Natural killer cell treated with Interleukin-12 subunit alpha and Interleukin-12 subunit beta and Interleukin-15 and Interleukin-18, amount 100 ng/mL, for 72 hours (primary cell): ENCODE measurements around the gene OR10R2. TPM values are rescaled to one million over a fixed set of nuclear protein-coding genes. Genes with fewer than 3 reads are reported as not detected.
"Not testable (repeated sequence)": the region's sequence is repeated elsewhere in the genome, so short reads cannot be mapped to it uniquely, and the experiment has no call there.

Experiments used
- ATAC-seq, 2 donors: fragments of 150-1000 bp; cut with Tn5 transposase in 1 of 2; sonication (Bioruptor Pico), chemical (Tn5 transposase) in 1 of 2; 2 replicates each; pipeline ENCODE4 v1.10.0; 2021
- DNase-seq: peaks from one replicate; pipeline ENCODE4 v3.0.0; 2022; ENCODE audit warnings: low spot score
- H3K27ac Mint-ChIP-seq, 2 donors: 1 replicate in 1 of 2; 2 replicates in 1 of 2; pipeline ENCODE4 v1.8.0; 2022; ENCODE audit warnings: mixed read lengths in 2 of 2, mild to moderate bottlenecking in 1 of 2, moderate library complexity in 1 of 2
- H3K27me3 Mint-ChIP-seq, 2 donors: 1 replicate in 1 of 2; 2 replicates in 1 of 2; pipeline ENCODE4 v1.8.0; 2022; ENCODE audit warnings: mixed read lengths in 2 of 2
- H3K36me3 Mint-ChIP-seq: one replicate; pipeline ENCODE4 v1.8.0; 2022; ENCODE audit warnings: mixed read lengths
- H3K4me1 Mint-ChIP-seq, 2 donors: 1 replicate in 1 of 2; 2 replicates in 1 of 2; pipeline ENCODE4 v1.8.0; 2022; ENCODE audit warnings: low read depth in 2 of 2, mixed read lengths in 2 of 2, mild to moderate bottlenecking in 1 of 2
- H3K4me3 Mint-ChIP-seq: one replicate; pipeline ENCODE4 v1.8.0; 2022; ENCODE audit warnings: mixed read lengths
- H3K9me3 Mint-ChIP-seq: 2 replicates; pipeline ENCODE4 v1.8.0; 2022; ENCODE audit warnings: mixed read lengths
- total RNA-seq, 2 donors: library from RNA; stranded (reverse); gene quantifications; one replicate each; pipeline ENCODE4 v1.2.3, GENCODE V29; 2022

The OR10R2 gene, protein sequence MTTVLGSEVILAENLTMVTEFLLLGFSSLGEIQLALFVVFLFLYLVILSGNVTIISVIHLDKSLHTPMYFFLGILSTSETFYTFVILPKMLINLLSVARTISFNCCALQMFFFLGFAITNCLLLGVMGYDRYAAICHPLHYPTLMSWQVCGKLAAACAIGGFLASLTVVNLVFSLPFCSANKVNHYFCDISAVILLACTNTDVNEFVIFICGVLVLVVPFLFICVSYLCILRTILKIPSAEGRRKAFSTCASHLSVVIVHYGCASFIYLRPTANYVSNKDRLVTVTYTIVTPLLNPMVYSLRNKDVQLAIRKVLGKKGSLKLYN
- not detected for total RNA-seq

DNA sequence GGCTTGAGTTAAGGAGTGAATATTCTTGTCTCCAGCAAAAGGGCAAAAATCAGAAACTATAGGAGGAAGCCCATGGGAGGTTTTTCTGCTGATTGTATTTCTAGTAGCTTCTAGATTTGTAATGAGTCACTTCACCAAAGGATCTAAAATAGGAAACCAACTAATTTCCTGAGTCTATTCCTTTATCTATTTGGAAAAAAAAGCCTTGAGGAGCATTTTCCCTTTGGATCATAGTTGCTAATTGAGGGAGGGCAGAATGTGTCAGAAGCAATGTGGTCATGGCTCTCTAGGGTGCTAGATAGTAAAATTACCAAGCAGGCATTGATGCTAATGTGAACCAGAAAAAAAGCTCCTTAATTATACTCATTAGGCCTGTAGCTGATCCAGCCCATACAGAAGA is at the start of gene OR10R2:
Gene OR10R2 (plus strand): TSS at position 301 of the 400 bp plus-strand sequence. CDS start 106 bp downstream, outside the sequence.
- no peak for DNase-seq
- no peak for ATAC-seq
- Mint-ChIP-seq H3K27ac (no peak within 1 kb of the TSS), H3K4me3 (no peak within 1 kb of the TSS), H3K4me1 (no peaks in the 10 kb centered on the region), H3K9me3 (no peaks in the 10 kb centered on the region), H3K36me3 (no peaks in the 10 kb centered on the region), H3K27me3 (peaks cover 29 to 35% of the 10 kb centered on the region in 2 donors)

DNA sequence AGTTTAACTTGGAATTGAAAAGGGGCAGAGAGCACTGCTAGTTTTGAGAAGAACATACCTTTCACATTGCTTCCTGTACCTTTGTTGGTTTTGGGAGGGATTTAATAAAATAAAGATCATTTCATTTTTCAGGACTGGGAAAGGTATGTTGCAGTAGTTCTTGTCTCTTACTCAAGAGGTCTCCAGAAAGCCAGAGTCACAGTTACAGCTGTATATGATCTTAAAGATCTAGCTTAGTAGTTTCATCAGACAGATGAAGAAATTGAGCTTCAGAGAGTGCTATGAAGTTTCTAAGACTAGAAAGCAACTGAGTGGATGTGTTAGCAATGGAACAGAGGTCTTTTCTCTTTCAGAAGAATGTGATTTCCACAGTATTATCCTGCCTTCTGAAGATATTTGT is 47.0 kb upstream of the OR10R2 start:
- DNase-seq (no peak), ATAC-seq (no peak)
- Mint-ChIP-seq H3K9me3 (peaks cover 2% of the 10 kb centered on the region), H3K27me3 (peaks cover 31 to 38% of the 10 kb centered on the region in 2 donors), H3K4me1 (no peaks in the 10 kb centered on the region), H3K36me3 (peaks cover 9% of the 10 kb centered on the region), H3K4me3 (no peak overlapping the region), H3K27ac (no peak overlapping the region)

DNA sequence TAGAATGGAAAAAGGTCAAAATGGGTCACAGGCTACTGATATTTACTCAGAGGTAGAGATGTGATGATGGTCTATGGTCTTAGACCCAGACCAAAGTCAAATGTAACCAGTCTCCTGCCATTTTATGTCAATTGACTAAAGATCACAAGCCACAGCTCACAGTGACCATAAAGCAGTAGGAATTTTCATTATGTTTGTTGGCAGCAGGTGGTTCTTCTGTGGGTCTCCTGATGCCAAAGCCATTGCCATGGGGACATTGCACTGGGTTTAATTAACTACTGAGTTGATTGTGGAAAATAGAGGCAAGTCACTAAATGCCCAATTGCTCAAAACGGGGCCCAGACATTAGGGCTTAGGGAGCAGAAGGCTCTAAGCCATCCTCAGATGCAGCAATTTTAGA is 45.9 kb upstream of the OR10R2 start, which contains the start of gene OR10K2:
Gene OR10K2 (minus strand): TSS at position 101 of the 400 bp plus-strand sequence. CDS start 5,371 bp downstream, outside the sequence.
- peaks cover 27 to 40% of the 10 kb centered on the region in 2 donors for H3K27me3 Mint-ChIP-seq
- H3K36me3 Mint-ChIP-seq, result peaks cover 15% of the 10 kb centered on the region
- peaks cover 6% of the 10 kb centered on the region for H3K9me3 Mint-ChIP-seq
- DNase-seq (no peak), ATAC-seq (no peak)
- H3K4me3 Mint-ChIP-seq, result no peak within 1 kb of the TSS
- no peaks in the 10 kb centered on the region for H3K4me1 Mint-ChIP-seq
- H3K27ac Mint-ChIP-seq, result no peak within 1 kb of the TSS

DNA sequence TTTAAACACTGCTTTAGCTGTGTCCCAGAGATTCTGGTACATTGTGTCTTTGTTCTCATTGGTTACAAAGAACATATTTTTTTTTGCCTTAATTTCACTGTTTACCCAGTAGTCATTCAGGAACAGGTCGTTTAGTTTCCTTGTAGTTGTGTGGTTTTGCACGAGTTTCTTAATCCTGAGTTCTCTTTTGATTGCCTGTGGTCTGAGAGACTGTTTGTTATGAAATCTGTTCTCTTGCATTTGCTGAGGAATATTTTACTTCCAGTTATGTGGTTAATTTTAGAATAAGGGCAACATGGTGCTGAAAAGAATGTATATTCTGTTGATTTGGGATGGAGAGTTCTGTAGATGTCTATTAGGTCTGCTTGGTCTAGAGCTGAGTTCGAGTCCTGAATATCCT is 41.9 kb upstream of the OR10R2 start:
- Mint-ChIP-seq H3K27me3 (peaks cover 32 to 58% of the 10 kb centered on the region in 2 donors), H3K9me3 (peaks cover 10% of the 10 kb centered on the region), H3K36me3 (peaks cover 21% of the 10 kb centered on the region)
- not testable (repeated sequence) for ATAC-seq, H3K4me1 Mint-ChIP-seq, H3K4me3 Mint-ChIP-seq, H3K27ac Mint-ChIP-seq, DNase-seq

DNA sequence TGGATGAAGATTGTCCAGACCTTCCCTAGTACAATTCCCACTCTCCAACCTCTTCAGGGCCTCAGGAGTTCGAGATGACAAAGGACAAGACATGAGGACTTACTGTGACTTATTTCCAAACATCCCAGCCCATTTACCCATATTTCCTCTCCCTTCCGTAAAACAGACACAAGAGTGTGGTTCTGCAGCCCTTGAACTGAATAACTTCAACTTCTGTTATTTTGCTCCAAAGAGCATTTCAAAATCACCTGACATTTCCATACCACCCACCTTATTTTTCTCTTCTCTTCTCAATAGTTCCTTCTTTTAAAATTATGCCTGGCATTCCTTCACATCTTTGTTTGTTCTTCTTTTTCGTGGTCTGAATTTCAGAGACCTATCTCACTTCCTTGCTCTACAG is 37.3 kb upstream of the OR10R2 start:
- peaks cover 15% of the 10 kb centered on the region for H3K36me3 Mint-ChIP-seq
- H3K27ac Mint-ChIP-seq, result no peak overlapping the region
- H3K4me3 Mint-ChIP-seq, result no peak overlapping the region
- DNase-seq (no peak), ATAC-seq (no peak)
- H3K9me3 Mint-ChIP-seq, result peaks cover 10% of the 10 kb centered on the region
- no peaks in the 10 kb centered on the region for H3K4me1 Mint-ChIP-seq
- H3K27me3 Mint-ChIP-seq, result peaks cover 32 to 69% of the 10 kb centered on the region in 2 donors

DNA sequence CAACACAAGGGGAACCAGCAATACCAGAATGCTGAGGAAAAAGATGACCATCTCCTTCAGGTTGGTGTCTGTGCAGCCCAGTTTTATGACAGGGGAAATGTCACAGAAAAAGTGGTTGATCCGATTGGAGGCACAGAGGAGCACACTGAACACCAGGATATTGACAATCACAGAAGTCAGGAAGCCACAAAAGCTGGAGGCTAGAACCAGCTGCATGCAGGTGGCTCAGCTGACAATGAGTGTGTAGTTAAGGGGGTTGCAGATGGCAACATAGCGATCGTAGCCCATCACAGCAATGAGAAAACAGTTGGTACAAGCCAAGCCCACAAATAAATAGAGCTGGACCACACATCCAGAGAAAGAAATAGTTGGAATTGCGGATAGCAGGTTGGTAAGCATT is 26.6 kb upstream of the OR10R2 start:
- no peaks in the 10 kb centered on the region for H3K36me3 Mint-ChIP-seq
- no peaks in the 10 kb centered on the region for H3K9me3 Mint-ChIP-seq
- no peak overlapping the region for H3K27ac Mint-ChIP-seq
- no peaks in the 10 kb centered on the region for H3K4me1 Mint-ChIP-seq
- DNase-seq, result no peak
- no peak overlapping the region for H3K4me3 Mint-ChIP-seq
- H3K27me3 Mint-ChIP-seq, result peaks cover 24 to 39% of the 10 kb centered on the region in 2 donors
- no peak for ATAC-seq

DNA sequence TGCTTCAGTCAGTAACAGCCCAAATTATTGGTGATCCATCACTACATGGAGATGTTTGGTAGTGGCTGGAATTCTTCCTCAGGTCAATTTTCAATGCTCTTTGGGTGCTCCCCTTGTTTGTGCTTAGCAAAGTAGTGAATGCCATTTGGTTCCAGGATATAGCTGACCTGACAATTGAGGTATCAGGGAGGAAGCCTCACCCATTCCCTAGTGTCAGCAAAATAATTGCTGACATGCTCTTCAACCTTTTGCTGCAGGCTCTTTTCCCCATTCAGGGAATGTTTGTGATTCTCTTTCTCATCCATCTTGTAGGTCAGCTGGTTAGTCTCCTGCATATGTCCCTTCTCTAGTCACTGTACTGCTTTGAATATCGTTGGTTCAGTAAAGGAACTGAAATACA is 17.5 kb upstream of the OR10R2 start:
- H3K4me3 Mint-ChIP-seq, result no peak overlapping the region
- no peaks in the 10 kb centered on the region for H3K4me1 Mint-ChIP-seq
- H3K27ac Mint-ChIP-seq, result no peak overlapping the region
- ATAC-seq (no peak), DNase-seq (no peak)
- H3K36me3 Mint-ChIP-seq, result peaks cover 12% of the 10 kb centered on the region
- H3K27me3 Mint-ChIP-seq, result peaks cover 40 to 54% of the 10 kb centered on the region in 2 donors
- no peaks in the 10 kb centered on the region for H3K9me3 Mint-ChIP-seq

DNA sequence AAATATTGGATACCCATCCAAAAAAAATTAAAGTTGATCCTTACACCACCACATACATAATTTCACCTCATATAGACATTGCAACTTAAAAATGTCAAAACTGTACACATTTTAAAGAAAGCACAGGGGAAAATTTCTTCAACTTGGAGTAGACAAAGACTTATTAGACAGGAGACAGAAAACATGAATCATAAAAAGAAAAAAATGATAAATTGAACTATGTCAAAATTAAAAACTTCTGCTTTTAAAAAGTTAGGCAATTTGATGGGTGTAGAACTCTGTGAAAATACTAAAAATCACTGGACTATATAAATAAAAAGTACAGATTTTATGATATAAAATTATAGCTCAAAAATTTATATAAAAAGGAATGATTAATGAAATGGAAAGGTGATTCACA is 14.8 kb upstream of the OR10R2 start:
- H3K27ac Mint-ChIP-seq, result no peak overlapping the region
- DNase-seq (no peak), ATAC-seq (no peak)
- H3K27me3 Mint-ChIP-seq, result peaks cover 38 to 47% of the 10 kb centered on the region in 2 donors
- H3K9me3 Mint-ChIP-seq, result no peaks in the 10 kb centered on the region
- no peak overlapping the region for H3K4me3 Mint-ChIP-seq
- no peaks in the 10 kb centered on the region for H3K36me3 Mint-ChIP-seq
- H3K4me1 Mint-ChIP-seq, result no peaks in the 10 kb centered on the region

DNA sequence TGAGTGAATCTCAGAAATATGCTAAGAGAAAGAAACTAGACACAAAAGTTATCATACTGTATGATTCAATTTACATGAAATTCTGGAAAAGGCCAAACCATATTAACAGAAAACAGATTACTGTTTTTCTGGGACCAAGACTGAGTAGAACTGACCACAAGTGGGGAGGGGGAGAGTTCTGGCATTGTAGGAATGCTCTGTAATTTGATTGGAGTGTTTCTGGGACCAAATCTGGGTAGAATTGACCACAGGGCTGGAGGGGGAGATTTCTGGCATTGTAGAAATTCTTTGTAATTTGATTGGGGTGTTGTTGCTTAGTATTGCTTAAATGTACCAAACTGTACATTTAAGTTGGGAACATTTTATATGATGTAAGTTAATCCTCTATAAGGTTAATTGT is 13.8 kb upstream of the OR10R2 start:
- no peak overlapping the region for H3K4me3 Mint-ChIP-seq
- no peak for DNase-seq
- no peaks in the 10 kb centered on the region for H3K4me1 Mint-ChIP-seq
- H3K9me3 Mint-ChIP-seq, result no peaks in the 10 kb centered on the region
- no peak overlapping the region for H3K27ac Mint-ChIP-seq
- H3K27me3 Mint-ChIP-seq, result peaks cover 36 to 46% of the 10 kb centered on the region in 2 donors
- H3K36me3 Mint-ChIP-seq, result no peaks in the 10 kb centered on the region
- no peak for ATAC-seq

DNA sequence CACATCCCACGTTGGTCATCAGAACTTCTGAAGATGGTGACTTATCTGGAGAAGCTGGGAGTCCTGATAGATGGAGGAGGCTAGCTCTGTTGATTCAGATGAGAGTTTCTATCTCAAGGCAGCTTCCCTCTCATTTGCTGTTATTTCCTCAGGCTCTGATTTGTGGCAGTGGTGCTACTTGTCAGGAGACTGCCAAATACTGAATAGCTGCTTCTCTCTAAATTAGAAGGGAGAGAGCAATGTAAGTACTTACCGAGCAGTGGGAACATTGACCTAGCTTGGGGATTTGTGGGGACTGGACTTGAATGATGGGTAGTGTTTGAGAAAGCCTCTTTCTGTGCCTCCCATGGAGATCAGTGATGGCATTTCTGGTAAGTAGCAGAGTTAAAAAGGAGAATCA is 10.5 kb upstream of the OR10R2 start, which contains the start of gene OR10K1:
Gene OR10K1 (plus strand): TSS at position 301 of the 400 bp plus-strand sequence. CDS start 3,728 bp downstream, outside the sequence.
- Mint-ChIP-seq H3K9me3 (no peaks in the 10 kb centered on the region), H3K27ac (no peak within 1 kb of the TSS), H3K36me3 (no peaks in the 10 kb centered on the region), H3K4me1 (no peaks in the 10 kb centered on the region), H3K4me3 (no peak within 1 kb of the TSS), H3K27me3 (peaks cover 27 to 29% of the 10 kb centered on the region in 2 donors)
- ATAC-seq, result no peak
- DNase-seq, result no peak

DNA sequence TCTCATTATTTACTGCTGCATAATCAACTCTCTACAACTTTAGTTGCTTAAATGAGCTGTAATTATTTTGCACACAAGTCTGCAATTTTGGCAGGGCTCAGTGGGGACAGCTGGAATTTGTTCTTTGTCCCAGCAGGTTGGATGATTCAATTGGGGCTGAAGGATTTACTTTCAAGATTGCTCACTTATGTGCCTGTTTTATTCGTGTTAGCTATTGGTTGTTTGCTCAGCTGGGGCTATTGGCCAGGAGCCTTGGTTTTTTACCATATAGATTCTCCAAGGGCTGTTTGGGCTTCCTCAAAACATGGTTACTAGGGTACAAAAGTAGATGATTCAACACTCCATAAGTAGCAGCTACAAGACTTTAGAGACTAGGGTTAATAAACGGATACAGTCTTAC is 13.4 kb downstream of the OR10R2 start:
- no peak overlapping the region for H3K27ac Mint-ChIP-seq
- H3K4me1 Mint-ChIP-seq, result no peaks in the 10 kb centered on the region
- peaks cover 23 to 48% of the 10 kb centered on the region in 2 donors for H3K27me3 Mint-ChIP-seq
- no peak overlapping the region for H3K4me3 Mint-ChIP-seq
- no peaks in the 10 kb centered on the region for H3K36me3 Mint-ChIP-seq
- no peak for ATAC-seq
- no peak for DNase-seq
- no peaks in the 10 kb centered on the region for H3K9me3 Mint-ChIP-seq

DNA sequence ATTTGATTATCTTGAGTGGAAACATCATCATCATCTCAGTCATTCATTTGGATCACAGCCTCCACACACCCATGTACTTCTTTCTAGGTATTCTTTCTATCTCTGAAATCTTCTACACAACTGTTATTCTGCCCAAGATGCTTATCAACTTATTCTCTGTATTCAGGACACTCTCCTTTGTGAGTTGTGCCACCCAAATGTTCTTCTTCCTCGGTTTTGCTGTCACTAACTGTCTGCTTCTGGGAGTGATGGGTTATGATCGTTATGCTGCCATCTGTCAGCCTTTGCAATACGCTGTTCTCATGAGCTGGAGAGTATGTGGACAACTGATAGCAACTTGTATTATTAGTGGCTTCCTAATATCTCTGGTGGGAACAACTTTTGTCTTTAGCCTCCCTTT is 19.3 kb downstream of the OR10R2 start:
- Mint-ChIP-seq H3K9me3 (no peaks in the 10 kb centered on the region), H3K27me3 (peaks cover 22 to 55% of the 10 kb centered on the region in 2 donors), H3K4me3 (no peak overlapping the region), H3K36me3 (no peaks in the 10 kb centered on the region), H3K4me1 (no peaks in the 10 kb centered on the region), H3K27ac (no peak overlapping the region)
- DNase-seq (no peak), ATAC-seq (no peak)

DNA sequence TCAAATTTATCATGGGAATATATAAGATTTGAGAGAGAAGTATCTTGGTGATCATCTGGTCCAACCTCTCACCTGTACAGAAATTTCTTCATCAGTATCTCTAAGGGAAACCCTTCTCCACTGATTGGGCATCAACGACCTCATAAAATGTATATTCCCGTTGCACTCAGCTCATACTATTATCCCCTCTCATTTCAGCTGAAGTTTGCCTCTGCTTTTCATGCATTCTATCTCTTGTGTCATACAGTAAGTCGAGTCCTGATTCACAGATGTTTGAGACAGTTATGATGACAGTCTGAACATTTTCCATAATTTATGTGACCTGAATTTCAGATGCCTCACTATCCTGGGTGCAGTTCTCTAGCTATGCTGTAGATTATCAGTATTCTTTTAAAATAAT is 21.0 kb downstream of the OR10R2 start:
- Mint-ChIP-seq H3K27me3 (peaks cover 22 to 42% of the 10 kb centered on the region in 2 donors), H3K9me3 (no peaks in the 10 kb centered on the region)

DNA sequence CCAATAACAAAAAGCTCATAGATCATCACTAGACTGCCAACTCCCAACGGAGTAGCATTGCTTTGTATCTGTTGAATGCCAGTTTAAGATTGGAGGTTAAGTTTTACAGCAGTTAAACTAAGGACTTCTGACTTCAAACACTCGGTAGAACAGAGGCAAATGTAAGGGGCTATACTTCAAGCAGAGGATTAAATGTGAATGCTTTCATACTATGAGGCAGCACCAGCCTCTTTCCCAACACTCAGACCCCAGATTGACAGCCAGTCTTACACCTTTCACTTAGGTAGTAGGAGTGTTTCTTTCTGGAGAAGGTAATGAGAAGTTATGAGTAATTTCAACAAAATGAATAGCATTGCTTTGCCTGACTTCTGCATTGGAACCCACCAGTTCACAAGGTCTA is 22.8 kb downstream of the OR10R2 start:
- H3K9me3 Mint-ChIP-seq, result no peaks in the 10 kb centered on the region
- no peak overlapping the region for H3K27ac Mint-ChIP-seq
- DNase-seq, result no peak
- no peak overlapping the region for H3K4me3 Mint-ChIP-seq
- peaks cover 20 to 38% of the 10 kb centered on the region in 2 donors for H3K27me3 Mint-ChIP-seq
- no peak for ATAC-seq
- no peaks in the 10 kb centered on the region for H3K36me3 Mint-ChIP-seq
- no peaks in the 10 kb centered on the region for H3K4me1 Mint-ChIP-seq

More for the DNA sequence above, 21.0 kb downstream of the OR10R2 start:
- ATAC-seq (no peak), DNase-seq (no peak)
- Mint-ChIP-seq H3K4me1 (no peaks in the 10 kb centered on the region), H3K36me3 (no peaks in the 10 kb centered on the region), H3K27ac (no peak overlapping the region), H3K4me3 (no peak overlapping the region)
